Activated naive CD4-positive, alpha-beta T cell treated with anti-CD3 and anti-CD28 coated beads, Interleukin-2, amount 10 ng/mL, durations not matched to agents 7 days and 5 days (primary cell): ENCODE measurements around the gene VPS25.

Source experiments
- CTCF ChIA-PET: fragments of 350-600 bp; sonication (Branson Sonifier 250); formaldehyde crosslinking; loops from one replicate; lab custom pipeline; 2021; ENCODE audit warnings: antibody characterized with exemption; lab: Charles Lee
- DNase-seq: peaks from one replicate; pipeline ENCODE4 v3.0.0-alpha.2; 2020
- H3K27ac Mint-ChIP-seq: one replicate; pipeline ENCODE4 v1.8.0; 2021; ENCODE audit warnings: mild to moderate bottlenecking, moderate library complexity, mixed read lengths
- H3K27me3 Mint-ChIP-seq: one replicate; pipeline ENCODE4 v1.8.0; 2021; ENCODE audit warnings: mild to moderate bottlenecking, mixed read lengths
- H3K36me3 Mint-ChIP-seq: one replicate; pipeline ENCODE4 v1.8.0; 2021; ENCODE audit warnings: mixed read lengths
- H3K4me1 Mint-ChIP-seq: one replicate; pipeline ENCODE4 v1.8.0; 2021; ENCODE audit warnings: mixed read lengths
- H3K4me3 Mint-ChIP-seq: one replicate; pipeline ENCODE4 v1.8.0; 2021; ENCODE audit warnings: mild to moderate bottlenecking, moderate library complexity, mixed read lengths
- H3K9me3 Mint-ChIP-seq: one replicate; pipeline ENCODE4 v1.8.0; 2021; ENCODE audit warnings: mixed read lengths

VPS25 gene

DNA sequence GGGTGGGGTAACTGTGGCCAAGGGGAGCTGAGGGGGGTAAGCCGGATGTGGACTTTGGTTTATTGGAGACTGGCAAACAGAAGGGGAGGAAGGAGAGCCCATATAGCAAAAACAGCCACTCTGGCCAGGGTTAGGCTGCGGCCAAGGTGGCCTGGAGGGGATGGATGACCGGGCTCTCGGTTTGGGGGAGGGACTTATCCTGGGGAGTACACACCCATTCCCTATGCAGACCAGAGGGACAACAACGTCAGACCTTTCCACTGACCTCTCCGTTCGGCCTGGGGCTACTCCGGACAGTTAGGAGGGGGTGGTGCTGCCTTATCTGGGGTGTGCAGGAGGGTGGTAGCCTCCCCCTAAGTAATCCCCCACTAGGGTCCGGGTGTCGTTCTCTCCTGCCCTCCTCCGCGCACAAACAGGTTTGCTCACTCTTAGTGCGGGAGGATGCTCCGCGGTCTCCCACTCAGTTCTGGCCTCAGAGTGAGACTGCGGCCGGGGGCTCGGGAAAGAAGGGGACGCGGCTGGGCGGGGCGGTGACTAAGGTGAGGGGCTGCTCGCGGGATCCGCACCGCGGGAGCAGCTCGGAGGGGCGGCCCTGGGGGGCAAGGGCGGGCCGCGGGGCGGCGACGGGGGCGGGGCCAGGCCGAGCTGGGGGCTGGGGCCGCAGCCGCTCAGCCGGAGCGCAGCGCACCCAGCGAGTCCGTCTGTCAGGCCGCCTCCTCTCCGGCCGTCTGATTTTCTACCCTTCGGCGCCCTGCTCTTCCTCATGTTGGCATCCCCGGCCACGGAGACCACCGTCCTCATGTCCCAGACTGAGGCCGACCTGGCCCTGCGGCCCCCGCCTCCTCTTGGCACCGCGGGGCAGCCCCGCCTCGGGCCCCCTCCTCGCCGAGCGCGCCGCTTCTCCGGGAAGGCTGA lies 6.9 kb downstream of the VPS25 start, which contains the start of gene WNK4:
TSS of gene WNK4 (plus strand) at position 675 of the 915 bp plus-strand sequence. CDS start at position 764, 89 bp downstream.
- DNase-seq: no peak
- peaks cover 30% of the 10 kb centered on the region for H3K36me3 Mint-ChIP-seq
- H3K27ac Mint-ChIP-seq: no peak within 1 kb of the TSS
- CTCF ChIA-PET: interaction anchor here (1.0 kb wide), 1 partner anchor 40 kb away, joined by 3 read pairs; no protein-coding TSS in a partner anchor
- no peak within 1 kb of the TSS for H3K4me3 Mint-ChIP-seq
- H3K4me1 Mint-ChIP-seq: peaks cover 26% of the 10 kb centered on the region
- H3K9me3 Mint-ChIP-seq: no peaks in the 10 kb centered on the region
- peaks cover 62% of the 10 kb centered on the region for H3K27me3 Mint-ChIP-seq

DNA sequence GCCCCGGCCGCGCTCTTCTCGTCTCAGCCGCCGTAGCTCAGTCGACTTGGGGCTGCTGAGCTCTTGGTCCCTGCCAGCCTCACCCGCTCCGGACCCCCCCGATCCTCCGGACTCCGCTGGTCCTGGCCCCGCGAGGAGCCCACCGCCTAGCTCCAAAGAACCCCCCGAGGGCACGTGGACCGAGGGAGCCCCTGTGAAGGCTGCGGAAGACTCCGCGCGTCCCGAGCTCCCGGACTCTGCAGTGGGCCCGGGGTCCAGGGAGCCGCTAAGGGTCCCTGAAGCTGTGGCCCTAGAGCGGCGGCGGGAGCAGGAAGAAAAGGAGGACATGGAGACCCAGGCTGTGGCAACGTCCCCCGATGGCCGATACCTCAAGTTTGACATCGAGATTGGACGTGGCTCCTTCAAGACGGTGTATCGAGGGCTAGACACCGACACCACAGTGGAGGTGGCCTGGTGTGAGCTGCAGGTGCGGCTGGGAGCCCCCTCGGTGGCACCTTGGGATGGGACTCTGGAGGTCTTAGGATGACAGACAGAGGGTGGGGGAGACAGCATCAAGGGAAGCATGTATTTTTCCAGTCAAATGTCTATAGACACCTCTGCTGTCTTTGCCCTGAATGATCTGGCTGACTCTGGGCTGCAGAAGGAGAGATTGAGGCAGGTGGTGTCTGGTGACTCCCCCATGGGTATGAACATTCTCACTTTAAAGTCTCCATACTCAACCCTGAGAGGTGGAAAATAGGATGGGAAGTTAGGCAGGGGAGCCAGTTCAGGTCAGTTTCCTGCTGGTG lies 7.8 kb downstream of the VPS25 start:
- Mint-ChIP-seq H3K9me3 (no peaks in the 10 kb centered on the region), H3K36me3 (peaks cover 24% of the 10 kb centered on the region), H3K4me3 (no peak overlapping the region), H3K27ac (no peak overlapping the region), H3K27me3 (peaks cover 70% of the 10 kb centered on the region), H3K4me1 (peaks cover 29% of the 10 kb centered on the region)
- DNase-seq: no peak
- CTCF ChIA-PET: interaction anchor here (1.0 kb wide), 1 partner anchor 39 kb away, joined by 3 read pairs; no protein-coding TSS in a partner anchor

DNA sequence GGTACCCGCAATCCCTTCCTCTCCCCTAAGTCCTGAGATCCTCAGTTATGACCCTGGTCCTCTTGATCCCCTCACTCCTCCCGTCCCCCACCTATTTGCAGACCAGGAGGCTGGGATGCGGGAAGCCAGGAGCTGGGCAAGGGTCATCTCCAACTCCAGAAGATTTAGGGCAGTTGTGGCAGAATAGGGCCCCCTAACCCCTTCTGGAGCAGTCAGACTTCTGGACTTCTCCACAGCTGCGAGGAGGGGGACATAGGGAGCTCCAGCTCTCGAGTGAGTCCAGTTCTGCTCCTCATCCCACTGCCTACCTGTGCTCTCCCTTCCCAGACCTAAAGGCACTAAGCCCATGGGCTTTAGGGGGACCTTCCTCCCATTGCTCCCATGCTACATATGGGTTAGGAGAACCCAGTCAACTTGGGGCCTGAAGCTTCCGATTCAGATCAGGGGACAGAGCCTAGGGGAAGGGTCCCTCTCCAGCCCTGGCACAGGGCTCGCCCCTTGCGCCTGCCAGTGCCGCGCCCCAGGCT lies 8.5 kb downstream of the VPS25 start:
- H3K4me1 Mint-ChIP-seq: peaks cover 29% of the 10 kb centered on the region
- no peaks in the 10 kb centered on the region for H3K9me3 Mint-ChIP-seq
- H3K27me3 Mint-ChIP-seq: peaks cover 77% of the 10 kb centered on the region
- DNase-seq: no peak
- H3K4me3 Mint-ChIP-seq: no peak overlapping the region
- no peak overlapping the region for H3K27ac Mint-ChIP-seq
- H3K36me3 Mint-ChIP-seq: peaks cover 22% of the 10 kb centered on the region
- CTCF ChIA-PET: no interaction called here

DNA sequence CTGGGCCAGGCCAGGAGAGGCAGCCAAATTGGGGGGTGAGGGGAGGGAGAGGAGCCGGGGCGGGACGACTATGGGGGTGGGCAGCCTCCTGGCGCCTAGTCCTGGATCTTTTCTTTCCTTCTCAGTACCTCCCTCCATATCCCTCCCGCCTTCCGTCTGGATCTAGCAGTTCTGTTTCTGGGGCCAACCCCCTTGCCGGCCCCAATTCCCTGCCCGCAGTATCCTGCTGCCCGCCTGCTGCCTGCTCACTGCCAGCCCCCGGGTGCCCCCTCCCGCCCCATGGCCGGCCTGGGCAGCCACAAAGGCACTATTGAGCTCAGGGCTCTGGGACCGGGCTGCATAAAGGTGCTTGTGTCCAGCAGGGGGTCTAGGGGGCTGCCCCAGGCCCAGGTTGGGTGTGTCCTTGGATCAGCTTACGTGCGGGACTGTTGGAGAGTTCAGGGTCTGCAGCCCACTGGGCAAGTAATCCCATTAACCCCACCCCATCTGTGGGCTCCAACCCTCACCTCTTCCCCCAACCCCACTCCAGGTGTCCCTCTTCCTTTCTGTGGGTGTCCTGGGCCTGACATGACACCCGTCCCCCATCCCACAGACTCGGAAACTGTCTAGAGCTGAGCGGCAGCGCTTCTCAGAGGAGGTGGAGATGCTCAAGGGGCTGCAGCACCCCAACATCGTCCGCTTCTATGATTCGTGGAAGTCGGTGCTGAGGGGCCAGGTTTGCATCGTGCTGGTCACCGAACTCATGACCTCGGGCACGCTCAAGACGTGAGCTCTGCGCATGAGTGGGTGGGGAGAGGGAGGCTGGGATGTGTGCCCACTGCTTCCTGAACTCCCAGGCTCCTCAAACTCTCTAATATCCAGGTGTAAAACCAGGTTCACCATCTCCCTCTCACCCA lies 9.2 kb downstream of the VPS25 start:
- peaks cover 29% of the 10 kb centered on the region for H3K4me1 Mint-ChIP-seq
- H3K4me3 Mint-ChIP-seq: no peak overlapping the region
- peaks cover 19% of the 10 kb centered on the region for H3K36me3 Mint-ChIP-seq
- peaks cover 84% of the 10 kb centered on the region for H3K27me3 Mint-ChIP-seq
- H3K27ac Mint-ChIP-seq: no peak overlapping the region
- no peaks in the 10 kb centered on the region for H3K9me3 Mint-ChIP-seq
- CTCF ChIA-PET: no interaction called here
- no peak for DNase-seq

DNA sequence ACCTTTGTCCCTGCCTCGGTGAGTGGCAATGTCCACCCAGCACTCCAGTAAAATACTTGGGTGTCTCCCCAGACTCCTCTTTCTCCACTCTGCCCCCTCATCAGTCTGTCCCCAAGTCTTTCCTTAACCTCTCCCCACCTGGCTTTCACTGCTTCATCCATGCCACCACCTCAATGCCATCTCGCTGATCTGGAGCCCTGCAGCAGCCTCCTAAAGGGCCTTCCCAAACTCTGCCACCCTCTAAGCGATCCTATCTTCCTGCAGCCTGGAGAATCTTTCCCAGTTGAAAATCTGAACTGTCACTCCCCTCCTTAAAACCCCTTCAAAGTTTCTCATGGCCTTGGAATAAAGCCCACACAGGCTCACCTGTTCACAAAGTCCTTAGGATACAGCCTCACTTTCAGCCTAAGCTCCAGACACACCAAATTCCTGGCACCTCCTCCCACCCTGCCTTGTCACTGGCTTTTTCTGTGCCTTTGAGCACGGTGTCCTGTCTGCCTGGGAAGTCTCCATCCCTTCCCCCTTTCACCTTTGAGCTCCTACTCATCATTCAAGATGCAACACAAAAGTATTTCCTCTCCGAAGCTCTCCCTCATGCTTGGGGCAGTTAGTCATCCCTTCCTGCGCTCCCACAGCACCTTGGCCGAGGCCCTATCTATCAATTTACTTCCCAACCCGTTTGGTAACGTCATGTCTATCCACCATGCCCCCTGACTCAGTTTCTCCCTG lies 10.0 kb downstream of the VPS25 start:
- CTCF ChIA-PET: interaction anchor here (0.6 kb wide), 1 partner anchor 20 kb away, joined by 3 read pairs; no protein-coding TSS in a partner anchor
- no peak overlapping the region for H3K27ac Mint-ChIP-seq
- H3K27me3 Mint-ChIP-seq: peaks cover 92% of the 10 kb centered on the region
- peaks cover 26% of the 10 kb centered on the region for H3K4me1 Mint-ChIP-seq
- no peak overlapping the region for H3K4me3 Mint-ChIP-seq
- H3K9me3 Mint-ChIP-seq: no peaks in the 10 kb centered on the region
- peaks cover 13% of the 10 kb centered on the region for H3K36me3 Mint-ChIP-seq
- no peak for DNase-seq

DNA sequence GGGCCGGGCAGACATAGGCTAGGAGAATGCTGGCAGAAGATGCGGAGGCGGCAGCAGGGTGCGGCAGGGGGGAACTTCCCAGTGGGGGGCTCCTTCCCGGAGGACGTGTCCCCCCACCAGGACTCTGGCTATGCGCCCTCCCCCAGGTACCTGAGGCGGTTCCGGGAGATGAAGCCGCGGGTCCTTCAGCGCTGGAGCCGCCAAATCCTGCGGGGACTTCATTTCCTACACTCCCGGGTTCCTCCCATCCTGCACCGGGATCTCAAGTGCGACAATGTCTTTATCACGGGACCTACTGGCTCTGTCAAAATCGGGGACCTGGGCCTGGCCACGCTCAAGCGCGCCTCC lies 10.5 kb downstream of the VPS25 start:
- CTCF ChIA-PET: interaction anchor here (0.6 kb wide), 1 partner anchor 20 kb away, joined by 3 read pairs; no protein-coding TSS in a partner anchor
- DNase-seq: no peak
- peaks cover 26% of the 10 kb centered on the region for H3K4me1 Mint-ChIP-seq
- H3K27me3 Mint-ChIP-seq: peaks cover 97% of the 10 kb centered on the region
- no peaks in the 10 kb centered on the region for H3K9me3 Mint-ChIP-seq
- H3K4me3 Mint-ChIP-seq: no peak overlapping the region
- no peak overlapping the region for H3K27ac Mint-ChIP-seq
- peaks cover 11% of the 10 kb centered on the region for H3K36me3 Mint-ChIP-seq

DNA sequence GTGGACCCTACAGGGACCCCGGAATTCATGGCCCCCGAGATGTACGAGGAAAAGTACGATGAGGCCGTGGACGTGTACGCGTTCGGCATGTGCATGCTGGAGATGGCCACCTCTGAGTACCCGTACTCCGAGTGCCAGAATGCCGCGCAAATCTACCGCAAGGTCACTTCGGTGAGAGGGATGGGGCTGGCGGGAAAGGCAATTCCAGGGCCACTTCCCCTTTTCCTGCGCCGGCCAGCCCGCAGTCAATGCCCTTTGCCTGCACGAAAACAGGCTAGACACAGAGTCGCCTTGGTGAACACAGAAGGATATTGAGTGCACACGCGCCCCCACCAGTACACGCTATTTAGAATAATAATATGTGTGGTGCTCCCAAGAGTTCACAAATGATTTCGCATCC lies 11.2 kb downstream of the VPS25 start:
- Mint-ChIP-seq H3K27me3 (peaks cover 94% of the 10 kb centered on the region), H3K4me3 (no peak overlapping the region), H3K27ac (no peak overlapping the region), H3K4me1 (peaks cover 24% of the 10 kb centered on the region), H3K9me3 (no peaks in the 10 kb centered on the region), H3K36me3 (peaks cover 4% of the 10 kb centered on the region)
- CTCF ChIA-PET: interaction anchor here (2.4 kb wide), 1 partner anchor 21 kb away, joined by 7 read pairs; no protein-coding TSS in a partner anchor
- DNase-seq: no peak

DNA sequence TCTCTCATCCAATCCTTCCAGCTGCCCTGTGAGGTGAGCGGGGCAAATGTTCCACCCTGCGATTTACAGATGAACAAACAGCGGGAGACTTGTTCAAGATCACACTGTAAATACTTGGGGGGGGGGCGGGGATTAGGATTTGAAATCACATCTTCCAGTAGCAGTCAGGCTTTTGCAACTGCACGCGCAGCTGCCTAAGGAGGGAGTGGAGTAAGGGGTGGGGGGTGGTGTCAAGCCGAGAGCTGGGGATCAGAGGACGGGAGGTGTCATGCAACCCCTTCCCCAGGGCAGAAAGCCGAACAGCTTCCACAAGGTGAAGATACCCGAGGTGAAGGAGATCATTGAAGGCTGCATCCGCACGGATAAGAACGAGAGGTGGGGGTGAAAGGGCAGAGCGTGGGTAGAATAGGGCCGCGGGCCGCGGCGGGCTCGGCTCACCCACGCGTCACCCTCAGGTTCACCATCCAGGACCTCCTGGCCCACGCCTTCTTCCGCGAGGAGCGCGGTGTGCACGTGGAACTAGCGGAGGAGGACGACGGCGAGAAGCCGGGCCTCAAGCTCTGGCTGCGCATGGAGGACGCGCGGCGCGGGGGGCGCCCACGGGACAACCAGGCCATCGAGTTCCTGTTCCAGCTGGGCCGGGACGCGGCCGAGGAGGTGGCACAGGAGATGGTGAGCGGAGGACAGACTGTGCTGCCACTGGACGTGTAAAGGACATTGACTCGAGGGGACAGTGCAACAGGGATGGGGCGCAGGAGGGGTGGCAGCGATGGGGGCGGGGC lies 11.8 kb downstream of the VPS25 start:
- Mint-ChIP-seq H3K27ac (no peak overlapping the region), H3K9me3 (no peaks in the 10 kb centered on the region), H3K27me3 (peaks cover 88% of the 10 kb centered on the region), H3K36me3 (no peaks in the 10 kb centered on the region), H3K4me1 (peaks cover 20% of the 10 kb centered on the region), H3K4me3 (no peak overlapping the region)
- no peak for DNase-seq
- CTCF ChIA-PET: interaction anchor here (0.6 to 2.4 kb wide), 2 partner anchors 21 to 1873 kb away, joined by 3 to 7 read pairs; no protein-coding TSS in a partner anchor

DNA sequence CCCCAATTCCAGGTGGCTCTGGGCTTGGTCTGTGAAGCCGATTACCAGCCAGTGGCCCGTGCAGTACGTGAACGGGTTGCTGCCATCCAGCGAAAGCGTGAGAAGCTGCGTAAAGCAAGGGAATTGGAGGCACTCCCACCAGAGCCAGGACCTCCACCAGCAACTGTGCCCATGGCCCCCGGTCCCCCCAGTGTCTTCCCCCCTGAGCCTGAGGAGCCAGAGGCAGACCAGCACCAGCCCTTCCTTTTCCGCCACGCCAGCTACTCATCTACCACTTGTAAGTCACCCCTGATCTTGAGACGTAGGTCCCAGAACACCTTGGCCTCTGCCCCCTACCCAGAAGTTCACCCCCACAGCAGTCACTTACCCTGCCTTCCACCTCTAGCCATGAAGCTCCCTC lies 14.0 kb downstream of the VPS25 start:
- CTCF ChIA-PET: no interaction called here
- peaks cover 20% of the 10 kb centered on the region for H3K4me1 Mint-ChIP-seq
- DNase-seq: no peak
- H3K27ac Mint-ChIP-seq: no peak overlapping the region
- H3K27me3 Mint-ChIP-seq: peaks cover 75% of the 10 kb centered on the region
- H3K4me3 Mint-ChIP-seq: no peak overlapping the region
- no peaks in the 10 kb centered on the region for H3K9me3 Mint-ChIP-seq
- no peaks in the 10 kb centered on the region for H3K36me3 Mint-ChIP-seq

DNA sequence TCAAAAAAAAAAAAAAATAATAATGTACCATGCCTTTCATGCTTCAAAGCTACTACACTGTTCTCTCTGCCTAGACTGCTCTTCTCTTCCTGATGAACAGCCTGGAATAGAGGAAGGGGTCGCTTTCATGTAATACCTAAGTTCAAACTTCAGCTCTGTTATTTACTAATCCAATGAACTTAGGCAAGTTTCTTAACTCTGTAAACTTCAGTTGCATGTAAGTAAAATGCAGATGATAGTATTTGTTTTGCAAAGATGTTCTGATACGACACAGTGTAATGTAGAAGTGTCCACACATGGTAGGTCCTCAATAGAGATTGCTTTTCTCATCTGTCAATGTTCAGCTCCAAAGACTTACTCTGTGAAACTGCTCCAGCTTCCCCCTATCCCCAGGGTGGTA lies 18.7 kb downstream of the VPS25 start:
- Mint-ChIP-seq H3K27ac (no peak overlapping the region), H3K27me3 (peaks cover 28% of the 10 kb centered on the region), H3K9me3 (no peaks in the 10 kb centered on the region), H3K4me1 (peaks cover 9% of the 10 kb centered on the region), H3K4me3 (no peak overlapping the region), H3K36me3 (peaks cover 8% of the 10 kb centered on the region)
- DNase-seq: no peak
- CTCF ChIA-PET: interaction anchor here (0.9 kb wide), 1 partner anchor 111 kb away, joined by 3 read pairs; no protein-coding TSS in a partner anchor

DNA sequence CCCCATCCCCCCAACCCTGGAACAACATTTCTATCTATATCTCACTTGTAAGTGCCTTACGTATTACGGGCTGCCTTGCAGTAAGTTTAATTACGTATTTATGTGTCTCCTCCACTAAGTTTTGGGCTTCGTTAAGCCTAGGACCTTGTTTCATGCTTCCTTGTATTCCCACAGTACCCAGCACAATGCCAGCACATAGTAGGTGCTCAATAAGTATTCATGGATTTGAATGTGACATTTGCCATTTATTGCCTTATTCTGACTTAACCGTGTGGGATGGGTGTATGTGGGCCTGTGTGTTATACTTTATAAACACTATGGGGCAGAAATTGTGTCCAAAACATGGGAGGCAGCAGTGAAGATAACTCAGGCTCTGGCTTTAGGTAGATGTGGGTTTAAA lies 19.3 kb downstream of the VPS25 start:
- Mint-ChIP-seq H3K27me3 (peaks cover 22% of the 10 kb centered on the region), H3K4me1 (peaks cover 15% of the 10 kb centered on the region), H3K4me3 (no peak overlapping the region), H3K27ac (no peak overlapping the region), H3K36me3 (peaks cover 8% of the 10 kb centered on the region), H3K9me3 (no peaks in the 10 kb centered on the region)
- DNase-seq: no peak
- CTCF ChIA-PET: interaction anchor here (0.9 kb wide), 1 partner anchor 112 kb away, joined by 3 read pairs; no protein-coding TSS in a partner anchor

DNA sequence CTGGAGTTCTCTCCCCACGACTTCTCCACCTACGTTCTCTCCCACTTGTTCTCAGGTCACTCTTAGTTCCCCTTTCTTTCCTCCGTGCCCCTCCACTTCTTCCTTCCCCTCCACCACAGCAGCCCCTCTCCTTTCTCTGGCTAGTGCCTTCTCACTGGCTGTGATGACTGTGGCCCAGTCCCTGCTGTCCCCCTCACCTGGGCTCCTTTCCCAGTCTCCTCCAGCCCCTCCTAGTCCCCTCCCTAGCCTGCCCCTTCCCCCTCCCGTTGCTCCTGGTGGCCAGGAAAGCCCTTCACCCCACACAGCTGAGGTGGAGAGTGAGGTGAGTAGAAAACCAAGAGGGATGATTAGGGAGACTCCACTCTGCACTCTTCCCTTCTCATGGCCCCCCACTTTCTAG lies 21.8 kb downstream of the VPS25 start:
- CTCF ChIA-PET: interaction anchor here (1.1 kb wide), 1 partner anchor 32 kb away, joined by 3 read pairs; no protein-coding TSS in a partner anchor
- H3K36me3 Mint-ChIP-seq: peaks cover 8% of the 10 kb centered on the region
- no peak overlapping the region for H3K27ac Mint-ChIP-seq
- peaks cover 27% of the 10 kb centered on the region for H3K4me1 Mint-ChIP-seq
- no peak overlapping the region for H3K4me3 Mint-ChIP-seq
- no peaks in the 10 kb centered on the region for H3K9me3 Mint-ChIP-seq
- DNase-seq: no peak
- H3K27me3 Mint-ChIP-seq: peaks cover 18% of the 10 kb centered on the region
